ENCODE measurements around the gene PNPLA7. TPM values are rescaled to one million over a fixed set of nuclear protein-coding genes. Genes with fewer than 3 reads are reported as not detected.

The PNPLA7 gene
- polyA plus RNA-seq, 6 donors from 2014 or later: 3.0 to 6.5 (median 5.8) TPM

DNA sequence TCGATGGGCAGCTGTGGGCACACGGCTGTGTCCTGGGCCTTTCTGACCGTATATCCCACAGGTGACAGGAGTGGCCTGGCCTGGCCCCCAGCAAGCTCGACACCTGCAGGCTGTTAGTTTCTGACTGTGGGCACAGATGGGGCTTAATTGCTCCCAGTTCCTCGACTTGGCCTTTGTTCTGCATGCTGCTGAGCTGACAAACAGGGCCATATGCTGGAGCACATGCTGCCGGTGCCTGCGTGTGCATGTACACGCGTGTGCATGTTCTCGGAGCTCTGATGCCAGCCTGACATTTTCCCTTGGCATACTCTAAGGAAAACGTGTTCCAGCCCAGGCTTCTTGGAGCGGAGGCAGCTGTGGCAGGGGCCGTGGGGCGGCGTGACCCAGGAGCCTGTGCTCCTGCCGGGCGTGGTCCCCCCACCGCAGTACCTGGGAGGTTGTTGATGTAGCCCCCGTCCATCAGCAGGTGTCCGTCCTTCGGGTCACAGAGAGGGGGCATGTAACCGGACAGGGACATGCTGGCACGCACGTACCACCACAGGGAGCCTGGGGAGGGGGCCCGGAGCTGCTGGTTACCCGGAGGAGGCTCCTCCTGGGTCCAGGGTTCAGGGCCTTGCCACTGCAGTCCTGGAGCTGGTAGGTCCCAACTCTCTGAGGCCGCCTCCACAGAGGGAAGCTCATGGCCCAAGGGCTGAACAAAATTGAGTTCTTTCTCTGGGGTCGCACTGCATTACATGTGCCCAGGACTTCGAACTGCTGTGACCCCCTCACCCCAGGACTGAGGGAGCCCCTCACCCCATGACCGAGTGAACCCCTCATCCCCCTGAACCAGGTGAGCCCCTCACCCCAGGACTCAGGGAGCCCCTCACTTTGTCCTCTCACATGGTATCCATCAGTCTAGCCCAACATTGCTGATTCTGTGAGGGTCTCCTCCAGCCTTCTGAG, 86.9 kb downstream of the PNPLA7 start:
- peaks cover 6 to 21% (median 8%) of the 10 kb centered on the region in 3 donors for H3K4me1 Mint-ChIP-seq
- no peaks in the 10 kb centered on the region for H3K27me3 Mint-ChIP-seq
- DNase-seq: no peak
- no peak for ATAC-seq (ENCODE audit: low read depth in 2 of 2)
- no peaks in the 10 kb centered on the region for H3K9me3 Mint-ChIP-seq
- H3K36me3 Mint-ChIP-seq: no peaks in the 10 kb centered on the region
- peak overlapping the region in 7 of 8 donors; percentile 35 to 79 (median 61) for H3K4me3 Mint-ChIP-seq
- H3K27ac Mint-ChIP-seq: peak overlapping the region; percentile 53 to 88 (median 80)

GRCh38 chr9:137462396-137462985, 87.7 kb downstream of the PNPLA7 start:
- DNase-seq: no peak

DNA sequence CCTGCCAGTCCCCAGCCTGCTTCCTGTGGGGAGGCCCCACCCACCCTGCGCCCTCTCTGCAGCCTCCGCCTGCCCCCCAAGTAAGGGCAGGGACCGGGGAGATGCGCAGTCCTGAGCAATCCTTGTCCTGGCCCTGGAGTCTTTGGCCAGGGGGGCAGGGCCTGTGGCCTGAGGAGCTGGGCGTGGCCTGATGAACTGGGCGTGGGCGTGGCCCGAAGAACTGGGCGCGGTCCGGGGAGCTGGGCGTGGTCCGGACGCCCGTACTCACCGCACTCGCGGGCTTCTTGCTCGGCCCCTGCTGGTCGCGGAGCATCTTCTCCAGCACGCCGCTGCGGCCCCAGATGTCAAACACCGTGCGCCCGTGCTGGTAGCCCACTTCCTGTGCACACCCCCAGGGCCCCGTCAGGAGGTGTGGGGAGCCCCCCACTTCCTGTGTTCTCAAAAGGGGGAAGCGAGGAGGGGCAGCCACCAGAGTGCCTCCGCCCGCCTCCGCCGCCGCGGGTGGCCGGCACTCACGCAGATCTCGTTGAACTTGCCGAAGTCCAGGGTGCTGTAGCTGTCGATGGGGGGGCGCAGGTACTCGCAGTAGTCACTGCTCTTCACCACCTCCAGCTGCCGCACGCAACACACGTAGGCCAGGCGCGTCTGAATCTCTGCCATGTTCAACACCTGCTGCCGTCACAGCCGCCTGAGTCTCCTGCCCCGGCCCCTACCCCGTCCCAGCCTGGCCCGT, 88.4 kb downstream of the PNPLA7 start:
- H3K4me3 Mint-ChIP-seq: peak overlapping the region; percentile 65 to 89 (median 75)
- H3K27ac Mint-ChIP-seq: peak overlapping the region; percentile 86 to 97 (median 96)
- ATAC-seq (ENCODE audit: low read depth in 2 of 2): peak; percentile 81 to 87
- DNase-seq: peak; percentile 97
- no peaks in the 10 kb centered on the region for H3K27me3 Mint-ChIP-seq
- H3K36me3 Mint-ChIP-seq: no peaks in the 10 kb centered on the region
- H3K4me1 Mint-ChIP-seq: peaks cover 6 to 21% (median 8%) of the 10 kb centered on the region in 3 donors
- H3K9me3 Mint-ChIP-seq: no peaks in the 10 kb centered on the region

More at GRCh38 chr9:137462396-137462985, 87.7 kb downstream of the PNPLA7 start:
- Mint-ChIP-seq H3K36me3 (no peaks in the 10 kb centered on the region), H3K27ac (peak overlapping the region; percentile 53 to 96 (median 87)), H3K27me3 (no peaks in the 10 kb centered on the region), H3K9me3 (no peaks in the 10 kb centered on the region), H3K4me3 (peak overlapping the region in 7 of 8 donors; percentile 61 to 89 (median 79)), H3K4me1 (peaks cover 6 to 21% (median 8%) of the 10 kb centered on the region in 3 donors)
- no peak for ATAC-seq (ENCODE audit: low read depth in 2 of 2)

GRCh38 chr9:137461316-137461662, 88.9 kb downstream of the PNPLA7 start:
- H3K27me3 Mint-ChIP-seq: no peaks in the 10 kb centered on the region
- no peaks in the 10 kb centered on the region for H3K36me3 Mint-ChIP-seq
- H3K27ac Mint-ChIP-seq: peak overlapping the region in 5 of 6 donors; percentile 42 to 97 (median 86)
- H3K9me3 Mint-ChIP-seq: no peaks in the 10 kb centered on the region
- peaks cover 6 to 21% (median 6%) of the 10 kb centered on the region in 3 donors for H3K4me1 Mint-ChIP-seq
- DNase-seq (no peak), ATAC-seq (ENCODE audit: low read depth in 2 of 2) (no peak)
- peak overlapping the region in 4 of 8 donors; percentile 43 to 84 (median 62) for H3K4me3 Mint-ChIP-seq

GRCh38 chr9:137460363-137461315, 89.6 kb downstream of the PNPLA7 start:
- peak overlapping the region in 5 of 6 donors; percentile 42 to 92 (median 61) for H3K27ac Mint-ChIP-seq

GRCh38 chr9:137459601-137460362, 90.4 kb downstream of the PNPLA7 start:
- DNase-seq (no peak), ATAC-seq (ENCODE audit: low read depth in 2 of 2) (no peak)
- Mint-ChIP-seq H3K4me1 (peaks cover 6 to 16% (median 16%) of the 10 kb centered on the region in 3 donors), H3K4me3 (peak overlapping the region; percentile 44 to 84 (median 68)), H3K27ac (peak overlapping the region; percentile 61 to 92 (median 88)), H3K9me3 (no peaks in the 10 kb centered on the region), H3K27me3 (no peaks in the 10 kb centered on the region), H3K36me3 (no peaks in the 10 kb centered on the region)

More at GRCh38 chr9:137460363-137461315, 89.6 kb downstream of the PNPLA7 start:
- Mint-ChIP-seq H3K4me3 (peak overlapping the region in 7 of 8 donors; percentile 25 to 84 (median 43)), H3K9me3 (no peaks in the 10 kb centered on the region), H3K4me1 (peaks cover 4 to 16% (median 11%) of the 10 kb centered on the region in 3 donors), H3K36me3 (no peaks in the 10 kb centered on the region), H3K27me3 (no peaks in the 10 kb centered on the region)
- ATAC-seq (ENCODE audit: low read depth in 2 of 2): no peak
- DNase-seq: no peak

DNA sequence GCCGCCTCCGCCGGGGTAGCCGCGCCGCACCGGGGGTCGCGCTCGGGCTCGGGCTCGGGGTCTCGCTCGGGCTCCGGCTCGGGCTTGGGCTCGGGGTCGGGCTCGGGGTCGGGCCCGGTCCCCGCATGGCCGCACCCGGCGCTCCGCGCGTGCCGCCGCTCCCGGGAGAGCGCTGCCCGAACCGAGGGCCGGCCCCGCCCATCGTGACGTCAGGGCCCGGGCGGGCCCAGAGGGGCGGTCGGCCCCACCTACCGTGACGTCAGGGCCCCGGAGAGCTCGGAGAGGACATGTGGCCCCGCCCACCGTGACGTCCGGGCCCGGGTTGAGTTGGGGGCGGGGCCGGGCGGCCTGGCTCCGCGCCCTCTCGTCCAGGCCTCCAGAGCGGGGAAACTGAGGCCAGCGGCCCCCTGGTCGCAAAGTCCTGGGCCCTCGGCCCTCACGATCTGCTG, 91.0 kb downstream of the PNPLA7 start, which contains the start of gene NSMF:
TSS of gene NSMF (minus strand) at position 183 of the 449 bp plus-strand sequence. CDS start 232 bp downstream, outside the sequence.
- ATAC-seq (ENCODE audit: low read depth in 2 of 2) (peak; percentile 45 to 57), DNase-seq (peak; percentile 96)
- no peaks in the 10 kb centered on the region for H3K27me3 Mint-ChIP-seq
- H3K27ac Mint-ChIP-seq: peak within 1 kb of the TSS; percentile 61 to 92 (median 88)
- H3K9me3 Mint-ChIP-seq: no peaks in the 10 kb centered on the region
- no peaks in the 10 kb centered on the region for H3K36me3 Mint-ChIP-seq
- peaks cover 12 to 22% (median 19%) of the 10 kb centered on the region in 3 donors for H3K4me1 Mint-ChIP-seq
- peak within 1 kb of the TSS; percentile 44 to 84 (median 64) for H3K4me3 Mint-ChIP-seq

DNA sequence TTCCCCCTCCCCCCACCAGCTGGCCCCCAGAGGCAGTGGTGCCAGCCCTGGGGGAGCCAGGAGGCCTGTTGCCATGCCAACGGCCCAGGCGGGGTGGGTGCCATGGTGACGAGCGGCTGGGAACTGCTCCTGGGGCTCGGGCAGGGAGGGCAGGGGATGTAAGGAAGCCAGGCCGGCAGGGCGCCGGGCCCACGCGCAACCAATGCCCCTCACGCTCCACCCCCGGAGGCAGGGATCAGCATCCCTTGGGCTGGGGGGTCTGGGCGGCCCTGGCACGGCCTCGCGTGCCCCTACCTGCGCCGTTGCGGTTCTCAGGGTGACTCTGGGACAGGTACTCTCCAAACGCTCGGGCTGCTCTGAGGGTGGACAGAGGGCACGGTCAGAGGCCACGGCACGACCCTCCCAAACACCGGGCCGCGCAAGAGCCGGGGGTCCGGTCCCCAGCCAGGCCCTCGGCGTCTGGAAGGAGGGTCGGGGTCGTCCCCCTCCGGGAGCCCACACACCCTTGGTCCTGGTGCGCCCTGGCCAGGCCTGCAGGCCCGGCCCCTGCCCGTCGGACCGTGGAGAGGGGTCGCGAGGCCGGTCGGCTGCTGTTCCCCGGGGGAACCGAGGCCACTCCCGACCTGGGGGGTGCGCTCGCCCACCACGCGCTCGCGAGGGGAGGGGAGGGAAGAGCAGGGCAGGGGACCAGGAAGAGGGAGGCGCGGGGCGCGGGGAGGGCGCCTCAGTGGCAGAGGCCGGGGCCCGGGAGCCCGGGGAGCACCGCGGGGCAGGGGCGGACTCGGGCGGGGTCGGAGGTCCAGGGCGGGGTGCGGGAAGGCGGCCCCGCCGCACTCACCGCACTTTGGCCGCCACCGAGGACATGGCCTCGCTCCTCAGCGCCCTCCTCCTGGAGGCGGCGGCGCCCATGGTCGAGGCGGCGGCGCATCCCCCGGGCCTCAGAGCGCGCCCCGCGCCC, 91.7 kb downstream of the PNPLA7 start:
- peak overlapping the region in 4 of 8 donors; percentile 20 to 63 (median 56) for H3K4me3 Mint-ChIP-seq
- no peak overlapping the region for H3K27ac Mint-ChIP-seq

GRCh38 chr9:137457406-137458193, 92.6 kb downstream of the PNPLA7 start:
- H3K27ac Mint-ChIP-seq: peak overlapping the region in 1 of 6 donors; percentile 56
- H3K27me3 Mint-ChIP-seq: no peaks in the 10 kb centered on the region
- ATAC-seq (ENCODE audit: low read depth in 2 of 2) (no peak), DNase-seq (no peak)
- no peaks in the 10 kb centered on the region for H3K36me3 Mint-ChIP-seq
- peak overlapping the region; percentile 21 to 81 (median 68) for H3K4me3 Mint-ChIP-seq
- peaks cover 12 to 23% (median 17%) of the 10 kb centered on the region in 3 donors for H3K4me1 Mint-ChIP-seq
- no peaks in the 10 kb centered on the region for H3K9me3 Mint-ChIP-seq

More for the DNA sequence above, 91.7 kb downstream of the PNPLA7 start:
- no peaks in the 10 kb centered on the region for H3K36me3 Mint-ChIP-seq
- DNase-seq (no peak), ATAC-seq (ENCODE audit: low read depth in 2 of 2) (peak; percentile 5 to 9)
- H3K9me3 Mint-ChIP-seq: no peaks in the 10 kb centered on the region
- peaks cover 12 to 23% (median 23%) of the 10 kb centered on the region in 3 donors for H3K4me1 Mint-ChIP-seq
- H3K27me3 Mint-ChIP-seq: no peaks in the 10 kb centered on the region

DNA sequence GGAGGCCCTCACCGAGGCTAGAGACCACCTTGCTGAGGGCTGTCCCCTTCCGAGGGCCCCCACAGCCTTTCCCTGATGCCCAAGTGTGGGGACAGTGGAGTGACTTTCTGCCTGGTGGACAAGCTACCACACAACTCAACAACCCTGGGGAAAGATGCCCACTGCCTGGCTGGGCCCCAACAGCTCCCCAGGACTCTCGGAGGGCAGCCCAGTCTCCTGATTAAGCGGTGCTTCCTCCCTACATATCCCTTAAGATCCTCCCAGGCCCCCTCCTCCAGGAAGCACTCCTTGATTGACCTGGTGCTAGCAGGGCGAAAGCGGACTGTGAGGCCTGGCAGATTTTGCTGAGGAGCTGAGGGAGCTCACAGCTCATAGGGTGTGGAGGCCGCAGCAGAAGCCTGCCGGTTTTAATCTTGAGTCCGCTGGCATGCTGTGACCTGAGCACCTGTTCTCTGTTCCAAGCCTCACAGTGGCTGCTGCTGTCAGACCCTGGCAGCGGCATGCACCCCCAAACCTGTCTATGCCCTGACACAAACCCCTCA, 93.3 kb downstream of the PNPLA7 start:
- no peak for ATAC-seq (ENCODE audit: low read depth in 2 of 2)
- Mint-ChIP-seq H3K36me3 (no peaks in the 10 kb centered on the region), H3K4me1 (peaks cover 17 to 23% (median 21%) of the 10 kb centered on the region in 3 donors), H3K27ac (peak overlapping the region in 1 of 6 donors; percentile 41), H3K4me3 (peak overlapping the region in 3 of 8 donors; percentile 18 to 76 (median 67)), H3K27me3 (no peaks in the 10 kb centered on the region), H3K9me3 (peaks cover 0 to 1% (median 0%) of the 10 kb centered on the region in 7 donors)
- DNase-seq: no peak

Measured in naive B cell (primary cell).